PC-9 (cell line): ENCODE data around the gene TRAPPC6A. TPM values are rescaled to one million over a fixed set of nuclear protein-coding genes. Genes with fewer than 3 reads are reported as not detected.

Experiments
- Bru-seq: library from RNA; stranded (reverse); fragments of 400-500 nt; gene quantifications from one replicate; lab custom pipeline; 2021; lab: Mats Ljungman, UMichigan
- BruChase-seq, 2 experiments: library from RNA; stranded (reverse); fragments of 400-500 nt; gene quantifications; one replicate each; lab custom pipeline; 2021; lab: Mats Ljungman, UMichigan
- BruUV-seq: library from RNA; stranded (reverse); fragments of 400-500 nt; replicated peaks from 2 replicates; lab custom pipeline; 2021; lab: Mats Ljungman, UMichigan
- CTCF ChIA-PET: fragments of 300-600 bp; sonication (Branson Sonifier 250); formaldehyde crosslinking; loops from one replicate; lab custom pipeline; 2022; ENCODE audit warnings: antibody characterized with exemption; lab: Charles Lee
- POLR2A ChIA-PET: fragments of 300-600 bp; sonication (Branson Sonifier 250); formaldehyde crosslinking; loops from one replicate; lab custom pipeline; 2022; ENCODE audit warnings: antibody characterized with exemption; ENCODE audit not compliant: unreplicated experiment; lab: Charles Lee
- DNase-seq, 2 experiments: peaks; one replicate each; pipeline versions ENCODE4 v3.0.0 to v3.0.0-alpha.2; 2015 to 2022; ENCODE audit warnings: mixed read lengths in 1 of 2
- H2AFZ ChIP-seq: fragments of 200-600 bp; sonication (generic); 2 replicates; pipeline ENCODE4 v1.8.1; 2017; ENCODE audit warnings: antibody characterized with exemption
- H3F3A ChIP-seq: fragments of 200-600 bp; sonication (generic); 2 replicates; pipeline ENCODE4 v1.8.1; 2017; ENCODE audit warnings: antibody characterized with exemption, mild to moderate bottlenecking, low read depth; ENCODE audit not compliant: insufficient read depth
- H3K27ac ChIP-seq: fragments of 200-600 bp; sonication (generic); 2 replicates; pipeline ENCODE4 v1.6.1; 2016; ENCODE audit warnings: mixed run types
- H3K27me3 ChIP-seq: fragments of 200-600 bp; sonication (generic); 2 replicates; pipeline ENCODE4 v1.6.1; 2016; ENCODE audit warnings: low read depth, mixed run types; ENCODE audit not compliant: insufficient read depth
- H3K36me3 ChIP-seq: fragments of 200-600 bp; sonication (generic); 2 replicates; pipeline ENCODE4 v1.6.1; 2016; ENCODE audit warnings: low read depth, mixed run types
- H3K4me1 ChIP-seq: fragments of 200-600 bp; sonication (generic); replicated peaks from 2 replicates; pipeline ENCODE4 v1.6.1; 2016; ENCODE audit warnings: mixed run types; ENCODE audit not compliant: insufficient read depth
- H3K4me2 ChIP-seq: fragments of 200-600 bp; sonication (generic); 2 replicates; pipeline ENCODE4 v1.6.1; 2017; ENCODE audit warnings: mixed run types
- H3K4me3 ChIP-seq: fragments of 200-600 bp; sonication (generic); 2 replicates; pipeline ENCODE4 v1.6.1; 2016; ENCODE audit warnings: mixed run types
- H3K79me2 ChIP-seq: fragments of 200-600 bp; sonication (generic); 2 replicates; pipeline ENCODE4 v1.6.1; 2017; ENCODE audit warnings: low read depth, mixed run types
- H3K9me2 ChIP-seq: fragments of 200-600 bp; sonication (generic); 2 replicates; pipeline ENCODE4 v1.8.1; 2017; ENCODE audit warnings: mild to moderate bottlenecking; ENCODE audit not compliant: insufficient read depth
- H3K9me3 ChIP-seq: fragments of 200-600 bp; sonication (generic); 2 replicates; pipeline ENCODE4 v1.8.1; 2016; ENCODE audit warnings: low read depth; ENCODE audit not compliant: insufficient read depth
- H4K20me1 ChIP-seq: fragments of 200-600 bp; sonication (generic); 2 replicates; pipeline ENCODE4 v1.8.1; 2017; ENCODE audit not compliant: insufficient read depth
- CTCF ChIP-seq: fragments of 200-600 bp; sonication (generic); conservative IDR thresholded peaks from 2 replicates; pipeline ENCODE4 v1.6.1; 2017; ENCODE audit warnings: mixed run types, antibody characterized with exemption, mild to moderate bottlenecking, moderate library complexity
- EZH2 ChIP-seq: fragments of 200-600 bp; sonication (generic); IDR thresholded peaks from 2 replicates; pipeline ENCODE4 v1.8.0; 2017; ENCODE audit warnings: antibody characterized with exemption, low read depth
- intact Hi-C: fragments of 100-400 bp; cut with micrococcal nuclease; formaldehyde crosslinking; loops from one replicate; pipeline ENCODE4 v1.10.0; 2022; ENCODE audit not compliant: unreplicated experiment
- long read RNA-seq: library from polyadenylated mRNA; stranded (forward); transcript quantifications from one replicate; pipeline ENCODE4 v2.0.0, GENCODE V29; 2022
- total RNA-seq: library from RNA; stranded (reverse); gene quantifications from 2 replicates; pipeline ENCODE4 v1.2.3, GENCODE V29; 2021

The TRAPPC6A gene
- total RNA-seq = 61.6 and 104 TPM in 2 replicates
- percentile 47 among the genes with signal in this experiment for Bru-seq, nascent RNA
- percentile 60 among the genes with signal in this experiment for BruChase-seq, experiment 1, labeled RNA remaining after a 2-hour chase
- percentile 49 among the genes with signal in this experiment for BruChase-seq, experiment 2, labeled RNA remaining after a 6-hour chase
- long read RNA-seq, transcript TRAPPC6A-202 (6 exons, 758 nt) = major isoform, 44 of 120 reads
- long read RNA-seq, transcript TRAPPC6A-205 (5 exons, 514 nt) = minor isoform, 18 of 120 reads
- long read RNA-seq, transcript TRAPPC6A-204 (5 exons, 695 nt) = minor isoform, 9 of 120 reads
- long read RNA-seq, transcript TRAPPC6A-201 (6 exons, 805 nt) = minor isoform, 38 of 120 reads
- long read RNA-seq, partial matches to known transcripts = 1 of 120 reads
- long read RNA-seq, other reads (novel, unspliced or antisense) = 10 of 120 reads

GRCh38 chr19:45177817-45178261 is at the start of gene TRAPPC6A:
TRAPPC6A (minus strand) TSS chr19:45178237; CDS start chr19:45178218, 19 bp downstream.
- H3K79me2 ChIP-seq = peaks cover 48% of the 10 kb centered on the region
- intact Hi-C loops = loop anchor here (1.0 to 2.0 kb wide), 2 partner anchors 28 to 85 kb away; partner anchors contain the start of gene PPP1R37
- ChIA-PET POLR2A (interaction anchor here (0.6 to 1.2 kb wide), 8 partner anchors 10 to 1644 kb away, joined by 3 to 9 read pairs (median 6); partner anchors contain the start of gene PPP1R13L), CTCF (no interaction called here)
- peak in 1 of 2 experiments; percentile 84 for DNase-seq
- H3K27me3 ChIP-seq = no peaks in the 10 kb centered on the region
- peak within 1 kb of the TSS; percentile 95 for H2AFZ ChIP-seq
- no peaks in the 10 kb centered on the region for H3K9me3 ChIP-seq
- peaks cover 33% of the 10 kb centered on the region for H3K4me1 ChIP-seq
- peaks cover 4% of the 10 kb centered on the region; the same call in 1 of the 2 replicates for H4K20me1 ChIP-seq
- BruUV-seq = TSS peak; percentile 72
- H3K36me3 ChIP-seq = no peaks in the 10 kb centered on the region
- H3K4me3 ChIP-seq = peak within 1 kb of the TSS; percentile 86
- peak within 1 kb of the TSS; percentile 84 for H3K27ac ChIP-seq
- H3F3A ChIP-seq = peaks cover 33% of the 10 kb centered on the region; the same call in 1 of the 2 replicates
- peak within 1 kb of the TSS; percentile 98 for H3K4me2 ChIP-seq
- TF ChIP-seq CTCF (no peak), EZH2 (no peak)
- H3K9me2 ChIP-seq = no peaks in the 10 kb centered on the region

- Histone ChIP-seq H3K9me3 (no peaks in the 10 kb centered on the region), H3K4me2 (no peak overlapping the region), H3K9me2 (no peaks in the 10 kb centered on the region), H3F3A (no peaks in the 10 kb centered on the region), H3K27me3 (peaks cover 45% of the 10 kb centered on the region), H3K4me3 (no peak overlapping the region), H2AFZ (no peak overlapping the region), H3K36me3 (no peaks in the 10 kb centered on the region), H4K20me1 (no peaks in the 10 kb centered on the region), H3K79me2 (no peaks in the 10 kb centered on the region), H3K27ac (no peak overlapping the region), H3K4me1 (no peaks in the 10 kb centered on the region)
- intact Hi-C loops = no loop called here
- ChIA-PET POLR2A (no interaction called here), CTCF (no interaction called here)
- no TSS peak for BruUV-seq
- DNase-seq = no peak
- no peak for TF ChIP-seq EZH2
- no peak for TF ChIP-seq CTCF
These were observed 46.6 kb upstream of the TRAPPC6A start for GRCh38 chr19:45224645-45225044.

- Histone ChIP-seq H3K9me2 (no peaks in the 10 kb centered on the region), H2AFZ (no peak overlapping the region), H3K4me3 (no peak overlapping the region), H3K27ac (no peak overlapping the region), H3F3A (no peaks in the 10 kb centered on the region), H3K4me2 (no peak overlapping the region), H3K79me2 (no peaks in the 10 kb centered on the region), H4K20me1 (no peaks in the 10 kb centered on the region), H3K9me3 (no peaks in the 10 kb centered on the region), H3K4me1 (no peaks in the 10 kb centered on the region), H3K27me3 (peaks cover 45% of the 10 kb centered on the region), H3K36me3 (no peaks in the 10 kb centered on the region)
- ChIA-PET CTCF (no interaction called here), POLR2A (no interaction called here)
- TF ChIP-seq EZH2 (no peak), CTCF (no peak)
- no peak for DNase-seq
- no TSS peak for BruUV-seq
- intact Hi-C loops = no loop called here
These were observed 45.8 kb upstream of the TRAPPC6A start for GRCh38 chr19:45223879-45224278.
